SK-N-SH treated with all-trans-retinoic acid at 6 μM for 48 hours (cell line): ENCODE data around the gene LYPD6B.

ENCODE experiments used
- ATAC-seq: fragments of 200-7000 bp; cut with Tn5 transposase; 3 replicates; pipeline ENCODE4 v1.9.1; 2020; ENCODE audit warnings: mild to moderate bottlenecking, moderate library complexity
- ARNTL ChIP-seq: fragments of 450-650 bp; formaldehyde crosslinking; IDR thresholded peaks from 2 replicates; pipeline ENCODE4 v1.5.0; 2020; ENCODE audit warnings: low read depth, mild to moderate bottlenecking, moderate library complexity, borderline replicate concordance
- CSDC2 ChIP-seq: fragments of 250-450 bp; sonication (Bioruptor Pico); IDR thresholded peaks from 2 replicates; pipeline ENCODE4 v1.5.0; 2020; ENCODE audit warnings: mild to moderate bottlenecking, moderate library complexity
- ESRRG ChIP-seq: fragments of 250-450 bp; sonication (Bioruptor Pico); IDR thresholded peaks from 2 replicates; pipeline ENCODE4 v1.6.1; 2021; ENCODE audit warnings: mild to moderate bottlenecking
- GLIS3 ChIP-seq: fragments of 250-450 bp; sonication (Bioruptor Pico); IDR thresholded peaks from 2 replicates; pipeline ENCODE4 v1.5.0; 2020; ENCODE audit warnings: mild to moderate bottlenecking, moderate library complexity
- ISL1 ChIP-seq: fragments of 250-450 bp; sonication (Bioruptor Pico); IDR thresholded peaks from 2 replicates; pipeline ENCODE4 v2.1.2; 2022; ENCODE audit warnings: mild to moderate bottlenecking, moderate library complexity
- OSR1 ChIP-seq: fragments of 250-450 bp; sonication (Bioruptor Pico); IDR thresholded peaks from 2 replicates; pipeline ENCODE4 v1.8.0; 2022; ENCODE audit warnings: moderate library complexity, mild to moderate bottlenecking, inconsistent platforms
- PPARA ChIP-seq: fragments of 250-450 bp; sonication (Bioruptor Pico); IDR thresholded peaks from 2 replicates; pipeline ENCODE4 v1.5.0; 2020; ENCODE audit warnings: mild to moderate bottlenecking, borderline replicate concordance
- RARB ChIP-seq: fragments of 250-450 bp; sonication (Bioruptor Pico); IDR thresholded peaks from 2 replicates; pipeline ENCODE4 v1.8.0; 2021; ENCODE audit warnings: mild to moderate bottlenecking, moderate library complexity
- SNAI2 ChIP-seq: fragments of 250-450 bp; sonication (Bioruptor Pico); IDR thresholded peaks from 2 replicates; pipeline ENCODE4 v1.5.0; 2020; ENCODE audit warnings: mild to moderate bottlenecking, moderate library complexity
- TOX ChIP-seq: fragments of 250-450 bp; sonication (Bioruptor Pico); IDR thresholded peaks from 2 replicates; pipeline ENCODE4 v1.8.0; 2021; ENCODE audit warnings: mild to moderate bottlenecking, moderate library complexity, borderline replicate concordance
- ZC3H10 ChIP-seq: fragments of 250-450 bp; sonication (Bioruptor Pico); IDR thresholded peaks from 2 replicates; pipeline ENCODE4 v1.5.1; 2021; ENCODE audit warnings: mild to moderate bottlenecking, moderate library complexity
- ZFP3 ChIP-seq: fragments of 250-450 bp; sonication (Bioruptor Pico); IDR thresholded peaks from 2 replicates; pipeline ENCODE4 v1.5.0; 2020; ENCODE audit warnings: mild to moderate bottlenecking, moderate library complexity
- ZFP30 ChIP-seq: fragments of 450-650 bp; formaldehyde crosslinking; IDR thresholded peaks from 2 replicates; pipeline ENCODE4 v1.5.0; 2022; ENCODE audit warnings: mild to moderate bottlenecking, moderate library complexity
- ZNF565 ChIP-seq: fragments of 450-650 bp; formaldehyde crosslinking; conservative IDR thresholded peaks from 2 replicates; pipeline ENCODE4 v1.5.0; 2020; ENCODE audit warnings: low read depth, mild to moderate bottlenecking, moderate library complexity
- ZNF70 ChIP-seq: fragments of 450-650 bp; formaldehyde crosslinking; IDR thresholded peaks from 2 replicates; pipeline ENCODE4 v1.5.0; 2020; ENCODE audit warnings: mild to moderate bottlenecking, moderate library complexity
- ZNF8 ChIP-seq: fragments of 450-650 bp; formaldehyde crosslinking; IDR thresholded peaks from 2 replicates; pipeline ENCODE4 v1.5.0; 2020; ENCODE audit warnings: mild to moderate bottlenecking, moderate library complexity
- TF ChIP-seq, protein P1 (sequence below): fragments of 250-450 bp; sonication (Bioruptor Pico); IDR thresholded peaks from 2 replicates; pipeline ENCODE4 v1.8.0; 2020; ENCODE audit warnings: mild to moderate bottlenecking, moderate library complexity, borderline replicate concordance
- TF ChIP-seq, protein P2 (sequence below): fragments of 250-450 bp; sonication (Bioruptor Pico); IDR thresholded peaks from 2 replicates; pipeline ENCODE4 v1.5.0; 2020; ENCODE audit warnings: mild to moderate bottlenecking, moderate library complexity
- TF ChIP-seq, protein P3 (sequence below): fragments of 250-450 bp; sonication (Bioruptor Pico); IDR thresholded peaks from 2 replicates; pipeline ENCODE4 v1.5.1; 2021; ENCODE audit warnings: mild to moderate bottlenecking, moderate library complexity
- TF ChIP-seq, protein P4 (sequence below): fragments of 250-450 bp; sonication (Bioruptor Pico); IDR thresholded peaks from 2 replicates; pipeline ENCODE4 v1.8.0; 2021; ENCODE audit warnings: low read depth, mild to moderate bottlenecking, moderate library complexity, borderline replicate concordance
- TF ChIP-seq, protein P5 (sequence below): fragments of 250-450 bp; sonication (Bioruptor Pico); IDR thresholded peaks from 2 replicates; pipeline ENCODE4 v1.5.1; 2020; ENCODE audit warnings: low read depth, mild to moderate bottlenecking, moderate library complexity

LYPD6B gene

DNA sequence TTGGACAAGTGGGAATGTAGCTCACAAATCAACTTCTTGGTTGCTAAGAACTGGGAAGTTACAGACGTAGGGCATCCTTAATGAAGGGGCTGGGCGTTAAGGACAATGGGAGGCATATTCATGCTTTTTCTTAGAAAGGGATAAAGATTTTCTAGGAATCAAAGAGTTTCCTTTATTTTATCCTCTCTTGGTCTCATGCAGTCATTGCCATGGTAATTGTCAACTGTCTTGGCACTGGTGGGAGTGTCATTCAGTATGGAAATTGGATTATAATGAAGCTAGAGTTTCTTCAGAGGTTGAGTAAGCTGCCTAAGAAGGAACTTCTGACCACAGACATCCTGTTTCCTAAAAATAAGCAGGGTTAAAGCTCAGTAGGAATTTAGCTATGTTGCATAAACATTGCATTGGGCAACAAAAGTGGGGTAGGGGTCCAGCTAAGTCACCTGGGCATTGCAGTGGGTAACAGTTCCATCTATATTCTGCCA, 114.0 kb downstream of the LYPD6B start:
- no peak for TF ChIP-seq CSDC2
- TF ChIP-seq, protein P1, sequence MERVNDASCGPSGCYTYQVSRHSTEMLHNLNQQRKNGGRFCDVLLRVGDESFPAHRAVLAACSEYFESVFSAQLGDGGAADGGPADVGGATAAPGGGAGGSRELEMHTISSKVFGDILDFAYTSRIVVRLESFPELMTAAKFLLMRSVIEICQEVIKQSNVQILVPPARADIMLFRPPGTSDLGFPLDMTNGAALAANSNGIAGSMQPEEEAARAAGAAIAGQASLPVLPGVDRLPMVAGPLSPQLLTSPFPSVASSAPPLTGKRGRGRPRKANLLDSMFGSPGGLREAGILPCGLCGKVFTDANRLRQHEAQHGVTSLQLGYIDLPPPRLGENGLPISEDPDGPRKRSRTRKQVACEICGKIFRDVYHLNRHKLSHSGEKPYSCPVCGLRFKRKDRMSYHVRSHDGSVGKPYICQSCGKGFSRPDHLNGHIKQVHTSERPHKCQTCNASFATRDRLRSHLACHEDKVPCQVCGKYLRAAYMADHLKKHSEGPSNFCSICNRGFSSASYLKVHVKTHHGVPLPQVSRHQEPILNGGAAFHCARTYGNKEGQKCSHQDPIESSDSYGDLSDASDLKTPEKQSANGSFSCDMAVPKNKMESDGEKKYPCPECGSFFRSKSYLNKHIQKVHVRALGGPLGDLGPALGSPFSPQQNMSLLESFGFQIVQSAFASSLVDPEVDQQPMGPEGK (CRISPR knock-in tag): no peak
- no peak for TF ChIP-seq SNAI2
- no peak for TF ChIP-seq ISL1 (CRISPR knock-in tag)
- no peak for TF ChIP-seq ZFP3 (CRISPR knock-in tag)
- TF ChIP-seq ZC3H10 (CRISPR knock-in tag): no peak
- TF ChIP-seq RARB: no peak
- TF ChIP-seq, protein P2, sequence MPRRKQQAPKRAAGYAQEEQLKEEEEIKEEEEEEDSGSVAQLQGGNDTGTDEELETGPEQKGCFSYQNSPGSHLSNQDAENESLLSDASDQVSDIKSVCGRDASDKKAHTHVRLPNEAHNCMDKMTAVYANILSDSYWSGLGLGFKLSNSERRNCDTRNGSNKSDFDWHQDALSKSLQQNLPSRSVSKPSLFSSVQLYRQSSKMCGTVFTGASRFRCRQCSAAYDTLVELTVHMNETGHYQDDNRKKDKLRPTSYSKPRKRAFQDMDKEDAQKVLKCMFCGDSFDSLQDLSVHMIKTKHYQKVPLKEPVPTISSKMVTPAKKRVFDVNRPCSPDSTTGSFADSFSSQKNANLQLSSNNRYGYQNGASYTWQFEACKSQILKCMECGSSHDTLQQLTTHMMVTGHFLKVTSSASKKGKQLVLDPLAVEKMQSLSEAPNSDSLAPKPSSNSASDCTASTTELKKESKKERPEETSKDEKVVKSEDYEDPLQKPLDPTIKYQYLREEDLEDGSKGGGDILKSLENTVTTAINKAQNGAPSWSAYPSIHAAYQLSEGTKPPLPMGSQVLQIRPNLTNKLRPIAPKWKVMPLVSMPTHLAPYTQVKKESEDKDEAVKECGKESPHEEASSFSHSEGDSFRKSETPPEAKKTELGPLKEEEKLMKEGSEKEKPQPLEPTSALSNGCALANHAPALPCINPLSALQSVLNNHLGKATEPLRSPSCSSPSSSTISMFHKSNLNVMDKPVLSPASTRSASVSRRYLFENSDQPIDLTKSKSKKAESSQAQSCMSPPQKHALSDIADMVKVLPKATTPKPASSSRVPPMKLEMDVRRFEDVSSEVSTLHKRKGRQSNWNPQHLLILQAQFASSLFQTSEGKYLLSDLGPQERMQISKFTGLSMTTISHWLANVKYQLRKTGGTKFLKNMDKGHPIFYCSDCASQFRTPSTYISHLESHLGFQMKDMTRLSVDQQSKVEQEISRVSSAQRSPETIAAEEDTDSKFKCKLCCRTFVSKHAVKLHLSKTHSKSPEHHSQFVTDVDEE (CRISPR knock-in tag): no peak
- TF ChIP-seq OSR1 (CRISPR knock-in tag): no peak
- TF ChIP-seq GLIS3 (CRISPR knock-in tag): no peak
- TF ChIP-seq, protein P3, sequence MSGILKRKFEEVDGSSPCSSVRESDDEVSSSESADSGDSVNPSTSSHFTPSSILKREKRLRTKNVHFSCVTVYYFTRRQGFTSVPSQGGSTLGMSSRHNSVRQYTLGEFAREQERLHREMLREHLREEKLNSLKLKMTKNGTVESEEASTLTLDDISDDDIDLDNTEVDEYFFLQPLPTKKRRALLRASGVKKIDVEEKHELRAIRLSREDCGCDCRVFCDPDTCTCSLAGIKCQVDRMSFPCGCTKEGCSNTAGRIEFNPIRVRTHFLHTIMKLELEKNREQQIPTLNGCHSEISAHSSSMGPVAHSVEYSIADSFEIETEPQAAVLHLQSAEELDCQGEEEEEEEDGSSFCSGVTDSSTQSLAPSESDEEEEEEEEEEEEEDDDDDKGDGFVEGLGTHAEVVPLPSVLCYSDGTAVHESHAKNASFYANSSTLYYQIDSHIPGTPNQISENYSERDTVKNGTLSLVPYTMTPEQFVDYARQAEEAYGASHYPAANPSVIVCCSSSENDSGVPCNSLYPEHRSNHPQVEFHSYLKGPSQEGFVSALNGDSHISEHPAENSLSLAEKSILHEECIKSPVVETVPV (CRISPR knock-in tag): no peak
- TF ChIP-seq TOX (CRISPR knock-in tag): no peak

DNA sequence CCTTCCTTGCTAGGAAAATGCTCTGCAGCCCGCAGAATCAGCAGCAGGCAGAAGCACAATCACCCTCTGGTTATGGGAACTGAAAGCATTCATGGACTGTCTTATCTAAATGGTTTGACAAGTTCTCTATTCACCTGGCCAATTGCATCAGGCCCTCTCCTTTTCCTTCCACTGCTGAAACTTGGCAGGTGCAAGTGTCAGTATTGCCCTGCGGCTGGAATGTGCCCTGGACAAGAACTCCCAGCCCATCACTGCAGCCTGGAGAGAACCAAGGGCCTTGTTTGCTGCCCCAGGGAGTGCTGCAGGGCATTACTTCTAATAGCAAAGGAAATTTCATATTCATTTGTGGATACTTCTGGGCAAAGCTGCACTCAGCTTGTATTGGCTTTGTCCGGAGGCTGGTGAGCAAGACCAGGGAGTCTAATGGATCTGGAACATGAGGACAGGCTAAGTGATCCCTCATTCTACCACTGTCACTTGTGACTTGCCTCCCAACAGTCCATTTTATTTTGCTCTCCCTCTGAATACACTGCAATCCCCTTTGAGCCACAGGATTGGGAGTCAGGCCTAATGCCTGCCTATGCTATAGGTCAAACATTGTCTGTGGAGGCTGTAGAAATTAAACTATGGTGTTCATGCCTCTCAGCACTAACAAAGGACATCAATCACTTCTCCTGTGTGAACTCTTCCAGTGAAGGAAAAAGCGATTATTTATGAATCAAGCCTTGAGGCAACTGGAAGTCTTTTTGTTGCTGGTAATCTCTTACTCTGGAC, 116.9 kb downstream of the LYPD6B start:
- TF ChIP-seq CSDC2: no peak
- no peak for TF ChIP-seq SNAI2
- no peak for TF ChIP-seq ZNF8
- ATAC-seq: no peak

More for the DNA sequence above, 114.0 kb downstream of the LYPD6B start:
- no peak for ATAC-seq

DNA sequence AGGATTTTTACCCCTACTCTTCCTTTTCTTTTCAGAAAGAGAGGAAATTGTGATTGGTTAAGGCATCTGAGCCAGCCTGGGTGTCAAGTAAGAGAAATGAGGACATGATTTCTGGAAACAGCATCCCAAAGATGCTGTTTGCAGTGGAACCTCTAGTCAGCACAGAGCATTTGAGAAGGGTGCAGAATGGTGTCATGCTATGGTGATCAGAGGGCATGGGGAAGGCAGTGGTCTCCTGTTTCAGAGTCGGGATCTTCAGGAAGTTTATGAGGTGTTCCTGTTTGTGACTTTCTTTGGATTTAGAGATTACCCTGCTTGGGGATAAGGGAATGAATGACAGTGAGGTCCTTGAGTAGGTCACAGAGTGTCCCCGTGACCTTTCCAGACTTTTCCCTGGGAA, 117.5 kb downstream of the LYPD6B start:
- no peak for ATAC-seq
- TF ChIP-seq, protein P4, sequence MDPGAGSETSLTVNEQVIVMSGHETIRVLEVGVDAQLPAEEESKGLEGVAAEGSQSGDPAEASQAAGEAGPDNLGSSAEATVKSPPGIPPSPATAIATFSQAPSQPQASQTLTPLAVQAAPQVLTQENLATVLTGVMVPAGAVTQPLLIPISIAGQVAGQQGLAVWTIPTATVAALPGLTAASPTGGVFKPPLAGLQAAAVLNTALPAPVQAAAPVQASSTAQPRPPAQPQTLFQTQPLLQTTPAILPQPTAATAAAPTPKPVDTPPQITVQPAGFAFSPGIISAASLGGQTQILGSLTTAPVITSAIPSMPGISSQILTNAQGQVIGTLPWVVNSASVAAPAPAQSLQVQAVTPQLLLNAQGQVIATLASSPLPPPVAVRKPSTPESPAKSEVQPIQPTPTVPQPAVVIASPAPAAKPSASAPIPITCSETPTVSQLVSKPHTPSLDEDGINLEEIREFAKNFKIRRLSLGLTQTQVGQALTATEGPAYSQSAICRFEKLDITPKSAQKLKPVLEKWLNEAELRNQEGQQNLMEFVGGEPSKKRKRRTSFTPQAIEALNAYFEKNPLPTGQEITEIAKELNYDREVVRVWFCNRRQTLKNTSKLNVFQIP: no peak
- TF ChIP-seq PPARA (CRISPR knock-in tag) (no peak), ARNTL (CRISPR knock-in tag) (no peak), ZFP3 (CRISPR knock-in tag) (no peak), ZNF70 (no peak), SNAI2 (no peak), RARB (no peak), GLIS3 (CRISPR knock-in tag) (no peak), CSDC2 (no peak), ESRRG (CRISPR knock-in tag) (no peak), ZC3H10 (CRISPR knock-in tag) (no peak), ZFP30 (CRISPR knock-in tag) (no peak), ZNF565 (CRISPR knock-in tag) (no peak), OSR1 (CRISPR knock-in tag) (no peak)
- TF ChIP-seq, protein P3 (CRISPR knock-in tag): no peak
- TF ChIP-seq, protein P2 (CRISPR knock-in tag): no peak
- TF ChIP-seq, protein P5, sequence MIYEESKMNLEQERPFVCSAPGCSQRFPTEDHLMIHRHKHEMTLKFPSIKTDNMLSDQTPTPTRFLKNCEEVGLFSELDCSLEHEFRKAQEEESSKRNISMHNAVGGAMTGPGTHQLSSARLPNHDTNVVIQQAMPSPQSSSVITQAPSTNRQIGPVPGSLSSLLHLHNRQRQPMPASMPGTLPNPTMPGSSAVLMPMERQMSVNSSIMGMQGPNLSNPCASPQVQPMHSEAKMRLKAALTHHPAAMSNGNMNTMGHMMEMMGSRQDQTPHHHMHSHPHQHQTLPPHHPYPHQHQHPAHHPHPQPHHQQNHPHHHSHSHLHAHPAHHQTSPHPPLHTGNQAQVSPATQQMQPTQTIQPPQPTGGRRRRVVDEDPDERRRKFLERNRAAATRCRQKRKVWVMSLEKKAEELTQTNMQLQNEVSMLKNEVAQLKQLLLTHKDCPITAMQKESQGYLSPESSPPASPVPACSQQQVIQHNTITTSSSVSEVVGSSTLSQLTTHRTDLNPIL: no peak
